HG02973 (cell line): ENCODE data around the gene GCNT4.
"Not testable (repeated sequence)": the region's sequence is repeated elsewhere in the genome, so short reads cannot be mapped to it uniquely, and the experiment has no call there.

ENCODE experiments used
- ATAC-seq: cut with Tn5 transposase; IDR thresholded peaks from one replicate; pipeline ENCODE4 v1.9.1; 2021; ENCODE audit warnings: moderate library complexity; ENCODE audit not compliant: unreplicated experiment

The GCNT4 gene, protein sequence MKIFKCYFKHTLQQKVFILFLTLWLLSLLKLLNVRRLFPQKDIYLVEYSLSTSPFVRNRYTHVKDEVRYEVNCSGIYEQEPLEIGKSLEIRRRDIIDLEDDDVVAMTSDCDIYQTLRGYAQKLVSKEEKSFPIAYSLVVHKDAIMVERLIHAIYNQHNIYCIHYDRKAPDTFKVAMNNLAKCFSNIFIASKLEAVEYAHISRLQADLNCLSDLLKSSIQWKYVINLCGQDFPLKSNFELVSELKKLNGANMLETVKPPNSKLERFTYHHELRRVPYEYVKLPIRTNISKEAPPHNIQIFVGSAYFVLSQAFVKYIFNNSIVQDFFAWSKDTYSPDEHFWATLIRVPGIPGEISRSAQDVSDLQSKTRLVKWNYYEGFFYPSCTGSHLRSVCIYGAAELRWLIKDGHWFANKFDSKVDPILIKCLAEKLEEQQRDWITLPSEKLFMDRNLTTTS

DNA sequence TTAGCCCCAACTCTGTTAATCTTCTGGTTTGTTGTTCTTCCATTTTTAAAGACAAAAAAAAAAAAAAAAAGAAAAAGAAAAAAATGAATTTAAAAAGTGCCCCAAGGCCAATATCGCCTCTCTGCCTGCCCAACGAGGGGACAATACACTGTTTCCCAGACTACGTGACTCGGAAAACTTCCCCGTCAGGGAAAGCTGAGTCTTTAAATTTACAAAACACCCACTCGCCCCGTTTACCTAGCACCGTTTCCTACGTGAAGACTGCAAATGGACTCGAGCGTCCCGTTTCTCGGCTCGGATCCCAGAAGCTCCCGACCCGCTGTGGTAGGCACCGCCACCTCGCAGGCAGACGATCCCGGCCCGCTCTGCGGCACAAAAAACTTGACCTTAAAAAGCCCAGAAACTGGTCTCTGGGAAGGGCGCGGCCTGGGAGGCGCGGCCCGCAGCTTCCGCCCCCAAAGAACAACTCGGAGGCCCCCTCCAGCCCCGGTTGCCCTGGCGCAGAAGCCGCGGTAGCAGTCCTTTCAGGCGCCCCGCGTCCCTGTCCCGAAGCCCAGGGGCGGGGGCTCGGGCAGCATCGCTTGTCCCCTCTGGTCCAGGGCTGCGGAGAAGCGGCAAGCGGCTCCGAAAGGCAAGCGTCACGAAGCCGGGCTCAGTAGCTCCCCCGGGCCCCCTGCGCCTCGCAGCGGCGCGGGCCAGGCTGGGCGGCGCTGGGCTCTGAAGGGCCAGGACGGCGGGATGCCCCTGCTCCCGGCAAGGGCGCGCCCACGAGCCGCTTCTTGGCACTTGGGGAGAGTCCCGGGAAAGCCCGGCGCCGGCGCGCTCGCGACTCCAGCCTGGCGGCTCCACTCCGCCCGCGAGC, at the start of gene GCNT4:
Gene GCNT4 (minus strand): TSS at position 367 of the 862 bp plus-strand sequence. CDS start 22,521 bp downstream, outside the sequence.
- no peak for ATAC-seq

DNA sequence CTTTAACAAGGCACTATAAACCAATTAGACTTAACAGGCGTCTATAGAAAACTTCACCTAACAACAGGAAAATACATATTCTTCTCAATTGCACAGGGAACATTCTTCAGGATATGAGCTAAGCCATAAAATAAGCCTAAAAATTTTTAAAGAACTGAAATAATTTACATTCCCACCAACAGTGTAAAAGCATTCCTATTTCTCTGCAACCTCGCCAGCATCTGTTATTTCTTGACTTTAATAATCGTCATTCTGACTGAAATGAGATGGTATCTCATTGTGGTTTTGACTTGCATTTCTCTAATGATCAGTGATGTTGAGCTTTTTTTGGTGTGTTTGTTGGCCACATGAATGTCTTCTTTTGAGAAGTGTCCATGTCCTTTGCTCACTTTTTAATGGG, 43.6 kb upstream of the GCNT4 start:
- ATAC-seq, result not testable (repeated sequence)

DNA sequence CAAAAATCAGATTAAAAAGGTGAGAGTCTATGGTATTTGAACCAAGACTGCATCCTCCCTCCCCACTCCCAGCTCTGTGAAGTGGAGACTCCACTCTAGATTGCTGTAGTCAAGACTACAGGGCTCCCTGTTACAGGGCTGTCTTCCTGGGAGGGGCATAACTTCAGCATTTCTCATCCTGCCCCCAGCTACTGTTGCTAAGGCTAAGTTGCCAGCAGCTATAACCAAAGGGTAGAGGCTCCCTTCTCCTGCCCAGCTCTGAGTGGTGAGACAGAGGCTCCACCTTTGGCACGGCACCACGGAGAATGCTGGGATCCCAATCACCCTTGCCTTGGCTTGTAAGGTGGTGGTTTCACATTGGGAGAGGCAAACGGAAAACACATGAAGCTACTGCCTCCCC, 39.2 kb upstream of the GCNT4 start:
- no peak for ATAC-seq

DNA sequence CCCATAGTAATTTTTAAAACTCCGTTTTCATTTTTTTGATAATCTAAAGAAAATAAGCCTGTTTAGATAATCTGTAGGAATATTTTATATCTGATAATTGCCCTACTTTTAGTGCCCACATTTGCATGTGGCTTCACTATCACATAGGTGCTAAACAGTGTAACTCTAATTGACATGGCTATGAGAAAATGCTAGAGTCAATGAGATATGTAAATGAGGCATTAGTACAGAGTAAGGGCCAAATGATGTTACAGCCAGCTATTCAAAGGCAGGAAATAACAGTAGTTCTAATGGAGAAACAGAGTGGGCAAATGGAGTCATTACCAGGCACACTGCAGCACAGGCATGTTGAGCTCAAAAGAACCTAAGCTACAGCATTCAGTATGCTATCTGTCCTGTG, 37.3 kb upstream of the GCNT4 start:
- ATAC-seq, result no peak

DNA sequence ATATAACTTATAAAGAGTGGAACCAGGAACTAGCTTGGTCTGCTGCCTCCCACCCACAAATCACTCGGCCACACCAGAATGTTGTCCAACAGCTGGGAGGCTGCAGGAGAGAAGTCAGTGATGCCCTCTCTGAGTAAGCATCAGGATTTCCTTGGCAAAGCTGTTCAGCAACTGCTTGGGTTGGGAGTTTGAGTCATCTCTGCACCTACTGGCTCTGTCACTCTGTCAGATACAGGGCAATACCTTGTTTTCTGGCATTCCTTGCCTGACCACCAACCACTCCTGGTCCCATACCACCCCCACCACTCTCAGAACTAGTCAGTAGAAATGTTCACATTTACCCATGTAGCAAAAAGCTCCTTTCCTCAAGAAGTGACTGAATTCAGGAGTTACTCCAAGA, 36.8 kb upstream of the GCNT4 start:
- ATAC-seq, result no peak

DNA sequence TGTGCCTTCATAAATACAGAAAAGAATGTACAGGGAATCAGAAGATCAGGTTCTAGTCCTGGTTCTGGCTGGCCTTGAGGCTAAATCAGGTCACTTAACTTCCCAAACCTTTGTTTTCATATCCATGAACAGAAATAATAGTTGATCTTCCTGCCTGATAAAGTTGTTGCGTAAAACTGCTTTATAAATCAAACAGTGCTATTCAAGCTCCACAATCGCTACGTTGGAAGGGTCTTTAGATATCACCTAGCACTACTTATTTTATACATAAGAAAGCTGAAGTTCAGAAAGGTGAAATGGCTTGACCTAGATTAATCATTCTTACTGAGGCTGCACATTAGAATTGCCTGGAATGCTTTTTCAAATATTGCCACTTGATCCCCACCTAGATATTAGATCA, 36.3 kb upstream of the GCNT4 start:
- ATAC-seq, result no peak

DNA sequence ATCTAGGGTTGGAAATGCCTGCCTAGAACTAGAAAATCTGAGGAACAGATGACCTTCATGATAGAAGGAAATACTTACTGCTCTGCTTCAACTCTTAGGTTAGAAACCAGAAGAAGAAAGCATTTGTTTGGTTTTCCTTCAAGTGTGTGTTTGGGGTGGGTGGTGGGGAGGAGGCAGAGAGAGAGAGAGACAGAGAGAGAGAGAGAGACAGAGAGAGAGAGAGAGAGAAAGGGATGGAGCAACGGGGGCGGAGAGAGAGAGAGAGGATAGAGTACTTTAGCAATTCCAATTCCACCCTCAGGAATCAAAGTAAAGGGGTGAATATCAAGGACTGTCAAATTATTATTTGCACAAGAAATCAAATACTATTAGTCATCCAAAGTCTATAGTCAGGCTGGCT, 29.2 kb upstream of the GCNT4 start:
- ATAC-seq, result no peak

DNA sequence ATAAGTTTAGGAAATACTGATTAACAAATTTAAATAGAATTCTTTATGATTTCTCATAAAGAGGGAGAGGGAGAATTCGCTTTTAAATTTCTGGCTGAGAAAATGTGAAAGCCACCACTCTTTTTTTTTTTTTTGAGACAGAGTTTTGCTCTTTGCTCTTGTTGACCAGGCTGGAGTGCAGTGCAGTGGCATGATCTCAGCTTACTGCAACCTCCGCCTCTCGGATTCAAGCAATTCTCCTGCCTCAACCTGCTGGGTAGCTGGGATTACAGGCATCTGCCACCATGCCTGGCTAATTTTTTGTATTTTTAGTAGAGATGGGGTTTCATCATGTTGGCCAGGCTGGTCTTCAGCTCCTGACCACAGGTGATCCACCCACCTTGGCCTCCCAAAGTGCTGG, 27.0 kb upstream of the GCNT4 start:
- not testable (repeated sequence) for ATAC-seq

DNA sequence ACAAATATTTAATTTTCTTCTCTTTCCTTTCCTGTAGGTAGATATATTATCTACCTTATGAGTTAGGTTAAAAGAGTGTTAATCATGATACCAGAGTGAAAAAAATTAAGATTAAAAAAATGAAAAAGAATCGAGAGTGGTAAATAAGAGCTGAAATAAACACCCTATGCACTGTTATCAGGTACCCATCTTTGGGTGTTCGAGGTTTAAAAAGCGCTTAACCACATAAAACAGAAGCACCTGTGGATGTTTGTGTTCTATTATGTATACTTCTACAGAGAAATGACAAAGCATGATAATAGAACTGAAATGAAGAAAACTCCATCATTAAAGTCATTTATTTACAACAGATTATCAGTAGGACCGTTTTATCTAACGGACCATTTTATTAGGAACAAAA, 25.7 kb upstream of the GCNT4 start:
- no peak for ATAC-seq

DNA sequence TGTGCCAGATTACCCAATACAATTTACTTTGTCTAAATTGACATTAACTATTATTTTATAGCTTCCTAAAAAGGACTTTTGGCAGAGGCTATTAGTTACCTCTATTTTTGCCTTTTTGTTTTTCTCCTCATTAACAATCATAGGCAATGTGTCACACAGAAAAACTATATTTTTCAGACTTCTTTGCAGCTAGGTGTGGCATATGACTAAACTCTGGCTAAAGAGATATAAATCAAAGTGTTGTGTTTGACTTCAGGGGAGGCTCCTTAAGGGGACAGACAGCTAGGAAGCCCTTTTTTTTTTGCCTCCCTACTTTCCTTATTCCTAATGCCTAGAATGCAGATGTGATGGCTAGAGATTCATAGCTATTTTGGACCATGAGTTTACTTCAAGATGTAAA, 19.7 kb upstream of the GCNT4 start:
- ATAC-seq, result no peak

DNA sequence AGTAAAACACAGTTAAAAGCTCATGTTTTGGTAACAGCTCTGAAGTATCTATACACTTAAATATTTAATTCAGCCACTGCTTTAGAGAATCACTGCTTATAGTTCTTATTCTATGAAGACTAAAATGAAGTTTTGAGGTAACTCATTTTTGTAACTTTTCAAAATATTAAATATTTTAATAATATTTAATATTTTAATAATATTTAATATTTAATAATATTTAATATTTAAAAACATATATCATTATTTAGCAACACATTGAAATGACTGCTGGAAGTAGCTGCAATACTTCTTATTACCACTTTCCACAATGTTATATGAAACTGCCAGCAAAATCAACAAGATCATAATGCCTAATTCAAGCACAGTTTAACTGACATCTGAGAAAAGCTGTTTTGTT, 18.7 kb upstream of the GCNT4 start:
- no peak for ATAC-seq

DNA sequence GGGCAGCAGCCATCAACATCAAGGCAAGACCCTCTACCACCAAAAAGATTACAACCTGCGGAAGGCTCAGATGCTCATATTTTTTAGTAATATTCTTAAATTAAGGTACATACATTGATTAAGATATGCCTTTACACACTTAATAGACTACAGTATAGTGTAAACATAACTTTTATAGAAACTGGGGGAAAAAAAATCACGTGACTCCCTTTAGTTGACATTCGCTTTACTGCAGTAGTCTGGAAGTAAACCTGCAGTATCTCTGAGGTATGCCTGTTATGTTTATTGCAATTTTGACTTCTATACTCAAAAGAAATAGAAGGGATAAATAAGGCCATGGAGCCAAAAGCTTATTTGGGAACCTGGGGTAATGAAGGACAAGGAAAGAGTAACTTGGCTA, 15.1 kb upstream of the GCNT4 start:
- ATAC-seq, result no peak

DNA sequence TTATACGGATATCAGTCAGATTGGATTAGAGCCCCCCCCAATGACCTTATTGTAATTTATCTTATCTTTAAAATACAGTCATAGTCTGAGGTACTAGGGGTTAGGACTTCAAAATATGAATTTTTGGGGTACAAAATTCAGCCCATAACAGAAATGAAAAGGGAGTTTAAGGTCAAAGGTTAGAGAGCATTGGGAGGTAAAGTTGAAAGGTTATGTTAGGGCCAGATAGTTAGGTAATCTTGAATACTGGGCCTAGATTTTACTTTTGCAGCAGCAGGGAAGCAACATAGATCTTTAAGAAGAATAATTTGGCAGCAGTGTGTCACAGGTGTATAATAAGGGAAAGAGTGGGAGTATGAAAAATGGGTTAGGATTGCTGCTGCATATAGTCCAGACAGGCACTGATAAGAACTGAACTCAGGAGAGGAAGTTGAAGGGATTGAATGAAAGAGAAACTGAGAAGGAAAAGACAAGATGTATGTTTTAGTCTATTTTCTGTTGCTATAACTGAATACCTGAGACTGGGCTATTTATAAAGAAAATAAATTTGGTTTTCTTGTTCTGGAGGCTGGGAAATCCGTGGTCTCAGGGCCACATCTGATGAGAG, 10.7 kb upstream of the GCNT4 start:
- no peak for ATAC-seq

DNA sequence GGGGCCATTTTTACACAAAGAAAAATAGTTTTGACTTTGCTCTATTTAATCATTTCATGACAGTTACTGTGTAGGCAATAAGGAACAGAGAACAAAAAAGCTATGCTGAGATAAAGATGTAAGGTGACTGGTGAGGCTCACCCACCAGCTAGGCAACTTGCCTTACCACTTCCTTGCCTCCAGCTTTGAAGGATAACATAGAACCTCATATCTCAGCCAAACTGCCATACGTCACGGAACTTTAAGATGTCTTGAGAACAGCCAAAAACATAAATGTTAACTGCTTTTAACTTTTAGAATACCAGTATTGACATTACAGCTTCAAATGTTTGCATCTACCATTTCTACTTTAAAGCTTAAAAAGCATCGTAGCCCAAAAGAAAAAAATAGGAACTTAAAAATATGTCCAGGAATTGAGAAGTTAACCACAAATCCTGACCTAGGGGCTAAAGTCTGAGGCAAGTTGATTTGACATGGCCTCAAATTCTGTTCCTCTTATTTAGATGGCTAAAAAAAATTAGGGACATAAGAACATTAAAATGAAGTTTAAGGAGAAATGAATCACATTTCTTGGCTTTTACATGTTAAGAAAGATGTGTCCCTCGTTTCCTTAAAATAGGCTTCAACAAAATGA, 7.7 kb upstream of the GCNT4 start:
- no peak for ATAC-seq

DNA sequence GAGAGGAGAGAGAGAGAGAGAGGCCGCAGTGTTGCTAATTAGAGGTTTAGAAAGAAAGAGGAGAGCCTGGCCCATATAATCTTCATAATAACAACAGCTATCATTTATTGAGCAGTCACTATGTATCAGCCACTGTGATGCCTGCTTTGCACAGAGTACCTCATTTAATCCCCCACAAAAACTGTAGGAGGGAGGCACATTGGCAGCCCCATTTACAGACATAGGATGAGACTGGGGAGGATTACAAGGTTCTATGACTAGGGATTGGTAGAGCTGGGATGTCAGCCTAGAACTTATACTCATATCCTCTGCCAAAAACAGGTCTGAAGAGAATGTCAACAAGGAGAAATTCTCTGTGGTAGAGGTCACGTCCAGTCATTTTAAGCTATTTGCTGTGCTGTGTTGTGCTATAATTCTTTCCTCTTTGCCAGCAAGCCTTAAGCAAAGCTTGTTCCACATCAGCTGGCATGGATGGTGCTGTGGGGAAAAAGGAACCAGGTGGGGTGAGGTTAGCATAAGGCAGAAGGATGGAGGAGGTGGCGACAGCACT, 6.7 kb upstream of the GCNT4 start:
- ATAC-seq, result no peak

DNA sequence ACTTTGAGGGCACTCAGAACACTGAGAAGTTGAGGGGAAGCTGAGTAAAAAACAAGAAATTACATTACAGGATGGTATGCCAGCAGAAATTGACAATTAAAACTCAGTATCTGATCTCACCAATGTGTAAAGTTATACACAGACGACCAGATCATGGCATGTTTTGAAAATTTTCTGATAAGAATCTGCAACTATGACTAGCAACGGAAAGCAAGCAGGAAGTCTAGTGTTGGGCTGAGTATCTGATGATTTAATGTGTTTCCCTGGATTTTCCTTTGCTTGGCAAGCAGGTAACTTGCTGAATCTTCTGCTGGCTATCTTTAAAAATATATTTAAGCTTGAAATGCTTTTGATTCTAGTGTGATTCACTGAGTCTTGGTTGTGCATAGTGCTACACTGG, 5.2 kb upstream of the GCNT4 start:
- no peak for ATAC-seq

DNA sequence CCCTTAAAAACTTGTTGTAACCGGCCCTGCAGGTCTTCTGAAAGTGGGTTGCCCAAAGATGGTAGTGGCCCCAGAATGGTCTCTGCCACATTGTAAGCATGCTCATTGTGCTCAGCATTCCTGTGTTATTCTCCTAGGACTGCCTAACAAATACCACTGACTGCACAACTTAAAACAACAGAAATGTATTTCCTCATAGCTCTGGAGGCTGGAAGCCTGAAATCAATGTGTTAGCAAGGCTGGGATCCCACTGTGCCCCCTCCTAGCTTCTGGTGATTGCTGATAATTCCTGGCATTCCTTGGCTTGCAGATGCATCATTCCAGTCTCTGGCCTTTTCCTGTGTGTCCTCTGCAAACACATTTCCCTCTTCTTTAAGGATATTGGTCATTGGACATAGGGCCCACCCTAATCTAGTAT, 3.4 kb upstream of the GCNT4 start:
- no peak for ATAC-seq

DNA sequence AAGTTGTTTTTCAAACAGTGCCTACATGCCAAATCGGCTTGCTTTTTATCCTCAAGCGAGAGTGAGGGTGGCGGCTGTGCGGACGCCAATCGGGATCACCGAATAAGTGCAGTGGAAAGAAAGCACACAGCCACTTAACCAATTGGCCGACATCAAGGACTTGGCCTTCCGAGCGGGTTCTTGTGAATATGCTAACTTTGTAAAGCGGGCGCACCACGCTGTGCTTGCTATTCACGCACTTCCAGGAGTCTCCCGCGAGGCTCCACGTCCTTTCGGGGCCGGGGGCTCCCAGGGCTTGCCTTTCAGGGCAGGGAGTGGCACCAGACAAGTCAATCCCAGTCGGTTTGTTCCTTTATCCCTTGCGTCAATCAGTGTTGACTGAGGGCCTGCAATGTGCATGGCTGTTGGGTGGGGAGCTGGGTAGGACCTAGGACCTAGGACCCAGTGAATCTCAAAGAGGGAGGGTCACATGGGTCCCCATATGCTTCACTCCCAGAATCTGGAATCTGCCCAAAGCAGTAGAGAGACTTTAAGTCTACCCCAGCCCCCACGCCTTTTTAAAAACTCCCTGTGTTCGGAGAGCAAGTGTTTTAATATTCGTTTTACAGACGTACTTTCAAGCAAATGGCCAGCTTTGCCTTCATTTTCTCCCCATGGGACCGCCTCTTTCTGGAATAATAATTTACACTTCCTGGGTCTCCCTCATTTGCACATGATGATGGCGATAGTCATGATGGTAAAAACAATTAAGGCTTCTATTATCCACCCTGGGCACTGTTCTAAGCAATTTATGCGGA, 2.0 kb upstream of the GCNT4 start:
- no peak for ATAC-seq

DNA sequence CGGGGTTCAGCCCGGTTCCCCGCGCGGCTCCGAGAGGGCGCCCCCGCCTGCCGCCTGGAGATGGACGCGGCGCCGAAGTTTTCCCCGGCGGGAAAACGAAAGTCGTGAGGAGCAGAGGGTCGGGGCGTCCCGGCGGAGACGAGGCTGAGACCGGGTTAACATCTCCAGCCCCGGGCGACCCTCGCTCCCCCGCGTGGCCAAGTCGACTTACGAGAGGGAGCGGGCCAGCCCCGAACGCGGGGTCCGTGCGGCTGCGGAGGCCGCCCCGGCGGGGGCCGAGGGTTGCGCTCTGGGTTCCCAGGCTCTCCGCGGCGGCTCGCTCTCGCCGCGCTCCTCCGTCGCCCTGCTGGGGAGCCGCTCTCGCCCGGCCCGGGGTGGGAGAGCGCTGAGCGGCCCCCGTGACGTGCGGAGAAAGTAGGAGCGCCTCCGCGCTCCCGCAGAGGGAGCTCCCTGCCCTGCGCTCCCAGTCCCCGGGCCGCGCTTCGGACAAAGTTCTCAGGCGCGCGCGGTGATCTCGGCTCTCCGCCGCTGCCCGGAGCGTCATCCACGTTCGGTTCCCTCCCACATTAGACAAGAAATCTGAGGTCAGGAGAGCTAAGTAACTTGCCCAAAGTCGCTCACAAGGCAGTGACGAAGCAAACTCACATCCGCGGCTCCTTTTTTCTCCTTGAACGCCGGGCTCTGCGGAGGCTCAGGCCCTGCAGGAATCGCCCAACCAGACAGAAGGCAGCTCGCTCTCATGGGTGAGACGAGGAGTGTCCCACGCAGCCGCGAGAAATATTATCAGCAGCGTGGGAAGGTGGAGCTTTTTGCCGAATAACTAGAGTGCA, 1.2 kb upstream of the GCNT4 start:
- no peak for ATAC-seq

DNA sequence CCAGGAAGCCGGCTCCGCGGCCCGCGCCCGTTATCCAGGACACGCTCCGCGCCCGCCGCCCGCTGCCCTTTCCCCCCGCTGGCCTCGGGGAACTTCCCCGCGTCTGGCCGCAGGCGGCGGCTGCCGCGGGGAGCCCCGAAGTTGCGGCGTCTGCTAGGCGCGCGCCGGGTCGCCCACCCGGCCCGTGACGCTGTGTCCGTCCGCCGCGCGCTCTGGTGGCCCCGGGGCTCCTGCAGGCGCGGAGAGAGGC, 621 bp upstream of the GCNT4 start:
- ATAC-seq, result no peak
